Liver (tissue), 3 donors: ENCODE data around the gene SMURF2.

ENCODE experiments used
- FOXA1 ChIP-seq: IDR thresholded peaks from 2 replicates; pipeline ENCODE4 v1.6.1; 2016; ENCODE audit warnings: antibody characterized with exemption
- GABPA ChIP-seq, 2 donors: IDR thresholded peaks in 1 of 2; conservative IDR thresholded peaks in 1 of 2; 2 replicates each; pipeline ENCODE4 v1.6.1; 2016; ENCODE audit warnings: antibody characterized with exemption in 2 of 2, mild to moderate bottlenecking in 1 of 2, moderate library complexity in 1 of 2
- HNF4A ChIP-seq, 2 donors: conservative IDR thresholded peaks; 2 replicates each; pipeline ENCODE4 v1.6.1; 2016; ENCODE audit warnings: antibody characterized with exemption in 2 of 2, mild to moderate bottlenecking in 2 of 2
- HNF4G ChIP-seq: IDR thresholded peaks from 2 replicates; pipeline ENCODE4 v1.6.1; 2016; ENCODE audit warnings: antibody characterized with exemption
- JUND ChIP-seq, 2 donors: IDR thresholded peaks; 2 replicates each; pipeline ENCODE4 v1.6.1; 2016; ENCODE audit warnings: antibody characterized with exemption in 2 of 2
- RAD21 ChIP-seq, 2 donors: IDR thresholded peaks; 2 replicates each; pipeline ENCODE4 v1.6.1; 2016; ENCODE audit warnings: antibody characterized with exemption in 2 of 2, mild to moderate bottlenecking in 2 of 2
- SP1 ChIP-seq: IDR thresholded peaks from 2 replicates; pipeline ENCODE4 v1.6.1; 2018; ENCODE audit warnings: antibody characterized with exemption, mild to moderate bottlenecking
- TAF1 ChIP-seq: conservative IDR thresholded peaks from 2 replicates; pipeline ENCODE4 v1.6.1; 2016; ENCODE audit warnings: antibody characterized with exemption, mild to moderate bottlenecking
- YY1 ChIP-seq: IDR thresholded peaks from 2 replicates; pipeline ENCODE4 v1.6.1; 2016; ENCODE audit warnings: antibody characterized with exemption, mild to moderate bottlenecking
- TF ChIP-seq, protein P1 (sequence below): fragments of 150-350 bp; IDR thresholded peaks from 2 replicates; pipeline ENCODE4 v1.5.1; 2017; ENCODE audit warnings: improper control_type of control experiment, low read depth, low read length; ENCODE audit not compliant: missing input control
- TF ChIP-seq, protein P2 (sequence below): IDR thresholded peaks from 2 replicates; pipeline ENCODE4 v1.6.1; 2016; ENCODE audit warnings: antibody characterized with exemption
- TF ChIP-seq, protein P3 (sequence below): IDR thresholded peaks from 2 replicates; pipeline ENCODE4 v1.6.1; 2016; ENCODE audit warnings: antibody characterized with exemption
- TF ChIP-seq, protein P4 (sequence below): IDR thresholded peaks from 2 replicates; pipeline ENCODE4 v1.6.1; 2016; ENCODE audit warnings: antibody characterized with exemption, mild to moderate bottlenecking
- TF ChIP-seq, protein P5 (sequence below): IDR thresholded peaks from 2 replicates; pipeline ENCODE4 v1.6.1; 2016; ENCODE audit warnings: antibody characterized with exemption
- donor health status: healthy.
- donor health status: healthy.

DNA sequence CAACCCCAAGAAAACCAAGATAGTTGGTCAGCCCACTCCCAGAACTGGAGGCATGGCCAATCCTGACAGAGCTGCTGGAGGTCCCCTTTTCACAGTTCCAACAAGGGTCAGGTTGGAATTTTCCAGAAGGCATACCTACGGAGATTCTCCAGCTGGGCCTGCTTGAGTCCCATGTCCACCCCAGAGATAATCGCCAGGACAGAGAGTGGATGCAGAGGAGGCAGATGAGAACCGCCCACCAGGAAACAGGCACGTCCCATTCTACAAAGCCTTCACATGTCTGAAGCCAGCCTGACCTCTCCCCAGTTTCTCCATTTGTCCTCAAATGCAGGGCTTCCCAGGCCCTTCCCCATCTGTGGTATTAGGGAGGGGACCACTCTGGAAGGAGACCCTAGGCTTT, 47.4 kb upstream of the SMURF2 start:
- TF ChIP-seq SP1 (no peak), RAD21 (IDR thresholded peaks at IDR 0.05) (no peak), HNF4A (conservative IDR thresholded peaks at IDR 0.05) (no peak), TAF1 (no peak), GABPA (IDR thresholded peaks at IDR 0.05 in 1 of 2, conservative IDR thresholded peaks at IDR 0.05 in 1 of 2) (no peak), FOXA1 (no peak), HNF4G (no peak), JUND (IDR thresholded peaks at IDR 0.05) (no peak), YY1 (no peak)
- TF ChIP-seq, protein P1, sequence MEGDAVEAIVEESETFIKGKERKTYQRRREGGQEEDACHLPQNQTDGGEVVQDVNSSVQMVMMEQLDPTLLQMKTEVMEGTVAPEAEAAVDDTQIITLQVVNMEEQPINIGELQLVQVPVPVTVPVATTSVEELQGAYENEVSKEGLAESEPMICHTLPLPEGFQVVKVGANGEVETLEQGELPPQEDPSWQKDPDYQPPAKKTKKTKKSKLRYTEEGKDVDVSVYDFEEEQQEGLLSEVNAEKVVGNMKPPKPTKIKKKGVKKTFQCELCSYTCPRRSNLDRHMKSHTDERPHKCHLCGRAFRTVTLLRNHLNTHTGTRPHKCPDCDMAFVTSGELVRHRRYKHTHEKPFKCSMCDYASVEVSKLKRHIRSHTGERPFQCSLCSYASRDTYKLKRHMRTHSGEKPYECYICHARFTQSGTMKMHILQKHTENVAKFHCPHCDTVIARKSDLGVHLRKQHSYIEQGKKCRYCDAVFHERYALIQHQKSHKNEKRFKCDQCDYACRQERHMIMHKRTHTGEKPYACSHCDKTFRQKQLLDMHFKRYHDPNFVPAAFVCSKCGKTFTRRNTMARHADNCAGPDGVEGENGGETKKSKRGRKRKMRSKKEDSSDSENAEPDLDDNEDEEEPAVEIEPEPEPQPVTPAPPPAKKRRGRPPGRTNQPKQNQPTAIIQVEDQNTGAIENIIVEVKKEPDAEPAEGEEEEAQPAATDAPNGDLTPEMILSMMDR = no peak
- TF ChIP-seq, protein P2, sequence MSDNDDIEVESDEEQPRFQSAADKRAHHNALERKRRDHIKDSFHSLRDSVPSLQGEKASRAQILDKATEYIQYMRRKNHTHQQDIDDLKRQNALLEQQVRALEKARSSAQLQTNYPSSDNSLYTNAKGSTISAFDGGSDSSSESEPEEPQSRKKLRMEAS = no peak
- TF ChIP-seq, protein P3, sequence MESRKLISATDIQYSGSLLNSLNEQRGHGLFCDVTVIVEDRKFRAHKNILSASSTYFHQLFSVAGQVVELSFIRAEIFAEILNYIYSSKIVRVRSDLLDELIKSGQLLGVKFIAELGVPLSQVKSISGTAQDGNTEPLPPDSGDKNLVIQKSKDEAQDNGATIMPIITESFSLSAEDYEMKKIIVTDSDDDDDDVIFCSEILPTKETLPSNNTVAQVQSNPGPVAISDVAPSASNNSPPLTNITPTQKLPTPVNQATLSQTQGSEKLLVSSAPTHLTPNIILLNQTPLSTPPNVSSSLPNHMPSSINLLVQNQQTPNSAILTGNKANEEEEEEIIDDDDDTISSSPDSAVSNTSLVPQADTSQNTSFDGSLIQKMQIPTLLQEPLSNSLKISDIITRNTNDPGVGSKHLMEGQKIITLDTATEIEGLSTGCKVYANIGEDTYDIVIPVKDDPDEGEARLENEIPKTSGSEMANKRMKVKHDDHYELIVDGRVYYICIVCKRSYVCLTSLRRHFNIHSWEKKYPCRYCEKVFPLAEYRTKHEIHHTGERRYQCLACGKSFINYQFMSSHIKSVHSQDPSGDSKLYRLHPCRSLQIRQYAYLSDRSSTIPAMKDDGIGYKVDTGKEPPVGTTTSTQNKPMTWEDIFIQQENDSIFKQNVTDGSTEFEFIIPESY = no peak
- TF ChIP-seq, protein P4, sequence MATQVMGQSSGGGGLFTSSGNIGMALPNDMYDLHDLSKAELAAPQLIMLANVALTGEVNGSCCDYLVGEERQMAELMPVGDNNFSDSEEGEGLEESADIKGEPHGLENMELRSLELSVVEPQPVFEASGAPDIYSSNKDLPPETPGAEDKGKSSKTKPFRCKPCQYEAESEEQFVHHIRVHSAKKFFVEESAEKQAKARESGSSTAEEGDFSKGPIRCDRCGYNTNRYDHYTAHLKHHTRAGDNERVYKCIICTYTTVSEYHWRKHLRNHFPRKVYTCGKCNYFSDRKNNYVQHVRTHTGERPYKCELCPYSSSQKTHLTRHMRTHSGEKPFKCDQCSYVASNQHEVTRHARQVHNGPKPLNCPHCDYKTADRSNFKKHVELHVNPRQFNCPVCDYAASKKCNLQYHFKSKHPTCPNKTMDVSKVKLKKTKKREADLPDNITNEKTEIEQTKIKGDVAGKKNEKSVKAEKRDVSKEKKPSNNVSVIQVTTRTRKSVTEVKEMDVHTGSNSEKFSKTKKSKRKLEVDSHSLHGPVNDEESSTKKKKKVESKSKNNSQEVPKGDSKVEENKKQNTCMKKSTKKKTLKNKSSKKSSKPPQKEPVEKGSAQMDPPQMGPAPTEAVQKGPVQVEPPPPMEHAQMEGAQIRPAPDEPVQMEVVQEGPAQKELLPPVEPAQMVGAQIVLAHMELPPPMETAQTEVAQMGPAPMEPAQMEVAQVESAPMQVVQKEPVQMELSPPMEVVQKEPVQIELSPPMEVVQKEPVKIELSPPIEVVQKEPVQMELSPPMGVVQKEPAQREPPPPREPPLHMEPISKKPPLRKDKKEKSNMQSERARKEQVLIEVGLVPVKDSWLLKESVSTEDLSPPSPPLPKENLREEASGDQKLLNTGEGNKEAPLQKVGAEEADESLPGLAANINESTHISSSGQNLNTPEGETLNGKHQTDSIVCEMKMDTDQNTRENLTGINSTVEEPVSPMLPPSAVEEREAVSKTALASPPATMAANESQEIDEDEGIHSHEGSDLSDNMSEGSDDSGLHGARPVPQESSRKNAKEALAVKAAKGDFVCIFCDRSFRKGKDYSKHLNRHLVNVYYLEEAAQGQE = no peak
- TF ChIP-seq, protein P5, sequence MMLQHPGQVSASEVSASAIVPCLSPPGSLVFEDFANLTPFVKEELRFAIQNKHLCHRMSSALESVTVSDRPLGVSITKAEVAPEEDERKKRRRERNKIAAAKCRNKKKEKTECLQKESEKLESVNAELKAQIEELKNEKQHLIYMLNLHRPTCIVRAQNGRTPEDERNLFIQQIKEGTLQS = no peak
